K562 (cell line): ENCODE measurements around the gene PPP1R10. TPM values are rescaled to one million over a fixed set of nuclear protein-coding genes. Genes with fewer than 3 reads are reported as not detected.

Experiments used
- ATAC-seq: fragments of 200-7000 bp; cut with Tn5 transposase; 3 replicates; pipeline ENCODE4 v1.9.1; 2020; ENCODE audit warnings: moderate library complexity
- BruUV-seq: library from RNA; stranded (reverse); fragments of 400-500 nt; replicated peaks from 2 replicates; lab custom pipeline; 2021; lab: Mats Ljungman, UMichigan
- CTCF ChIA-PET: fragments of 300-600 bp; formaldehyde crosslinking; extraction: SDS; loops from one replicate; lab custom pipeline; 2021; ENCODE audit warnings: low intra/inter-chr PET ratio; lab: Yijun Ruan, JAX
- POLR2A ChIA-PET: fragments of 300-600, 350-650 bp; sonication (Branson Sonifier 250); formaldehyde crosslinking; extraction: SDS; loops from one replicate; lab custom pipeline; 2021; ENCODE audit warnings: antibody characterized with exemption, inconsistent platforms; lab: Yijun Ruan, JAX
- DNase-seq, 4 experiments: peaks; one replicate each; pipeline versions ENCODE4 v3.0.0 to v3.0.0-alpha.2; 2011 to 2018; ENCODE audit warnings: low spot score in 3 of 4, mixed read lengths in 3 of 4; ENCODE audit errors: extremely low read depth in 1 of 4
- FAIRE-seq: peaks from 2 replicates; lab custom pipeline; 2011; peaks lifted over from hg19 to GRCh38; lab: Jason Lieb, UNC
- H2AFZ ChIP-seq: 2 replicates; pipeline ENCODE4 v1.6.0; 2011; ENCODE audit warnings: low read depth, low read length, control low read depth, inconsistent platforms
- H3K27ac ChIP-seq: fragments of 200-600 bp; 3 replicates; pipeline ENCODE4 v1.8.0; 2011; ENCODE audit warnings: low read depth, mild to moderate bottlenecking, control low read depth, inconsistent platforms, low read length, moderate library complexity, mixed read lengths; ENCODE audit errors: extremely low read depth
- H3K27me3 ChIP-seq, 2 experiments: fragments of 300-600 bp in 1 of 2; 2 replicates in 1 of 2; 3 replicates in 1 of 2; pipeline versions ENCODE4 v1.6.0 to v1.8.0; 2011; ENCODE audit warnings: inconsistent platforms in 2 of 2, low read length in 2 of 2, mild to moderate bottlenecking in 1 of 2, mixed read lengths in 1 of 2, moderate library complexity in 1 of 2; ENCODE audit not compliant: control insufficient read depth in 2 of 2, insufficient read depth in 2 of 2
- H3K36me3 ChIP-seq: fragments of 300-600 bp; 3 replicates; pipeline ENCODE4 v1.8.0; 2011; ENCODE audit warnings: mild to moderate bottlenecking, low read length, inconsistent platforms; ENCODE audit not compliant: control insufficient read depth, insufficient read depth
- H3K4me1 ChIP-seq, 2 experiments: fragments of 200-600 bp in 1 of 2; replicated peaks in 1 of 2; 2 replicates in 1 of 2; 3 replicates in 1 of 2; pipeline versions ENCODE4 v1.5.1 to v1.8.0; 2011; ENCODE audit warnings: inconsistent platforms in 2 of 2, low read length in 2 of 2, mild to moderate bottlenecking in 1 of 2, mixed read lengths in 1 of 2, moderate library complexity in 1 of 2; ENCODE audit not compliant: control insufficient read depth in 2 of 2, insufficient read depth in 2 of 2
- H3K4me2 ChIP-seq: 2 replicates; pipeline ENCODE4 v1.6.1; 2011; ENCODE audit warnings: low read length, control low read depth, inconsistent platforms, mixed read lengths; ENCODE audit not compliant: insufficient read depth
- H3K4me3 ChIP-seq: fragments of 200-600 bp; sonication (generic), shearing (Covaris generic); 2 replicates; pipeline ENCODE4 v1.5.1; 2016; ENCODE audit warnings: control low read depth, inconsistent platforms
- H3K79me2 ChIP-seq: fragments of 200-600 bp; 3 replicates; pipeline ENCODE4 v1.8.0; 2011; ENCODE audit warnings: low read length, inconsistent platforms; ENCODE audit not compliant: control insufficient read depth, insufficient read depth
- H3K9ac ChIP-seq, 2 experiments: 2 replicates each; pipeline versions ENCODE4 v1.6.0 to v1.6.1; 2011; ENCODE audit warnings: low read depth in 2 of 2, low read length in 2 of 2, control low read depth in 1 of 2, inconsistent platforms in 1 of 2, mild to moderate bottlenecking in 1 of 2, mixed read lengths in 1 of 2; ENCODE audit not compliant: insufficient read depth in 1 of 2
- H3K9me1 ChIP-seq: one replicate; pipeline ENCODE4 v1.6.0; 2011; ENCODE audit warnings: inconsistent platforms, mild to moderate bottlenecking, low read length, moderate library complexity; ENCODE audit not compliant: control insufficient read depth, insufficient read depth
- H3K9me3 ChIP-seq: replicated peaks from 2 replicates; pipeline ENCODE4 v1.5.1; 2011; ENCODE audit warnings: low read depth, low read length, inconsistent platforms; ENCODE audit not compliant: control insufficient read depth, insufficient read depth
- H4K20me1 ChIP-seq: replicated peaks from 2 replicates; pipeline ENCODE4 v1.6.1; 2011; ENCODE audit warnings: low read length, inconsistent platforms, mixed read lengths; ENCODE audit not compliant: control insufficient read depth, insufficient read depth
- FOXJ2 ChIP-seq: fragments of 200-800 bp; sonication (Bioruptor generic); IDR thresholded peaks from 2 replicates; pipeline ENCODE4 v1.6.1; 2016; ENCODE audit warnings: missing genetic modification characterization, missing compliant biosample characterization
- SMAD2 ChIP-seq: fragments of 150-350 bp; IDR thresholded peaks from 2 replicates; pipeline ENCODE4 v1.6.1; 2014; ENCODE audit warnings: low read depth, mild to moderate bottlenecking, low read length
- ZNF449 ChIP-seq: fragments of 250-450 bp; sonication (Bioruptor Pico); IDR thresholded peaks from 2 replicates; pipeline ENCODE4 v1.8.0; 2022; ENCODE audit warnings: moderate library complexity, mild to moderate bottlenecking, inconsistent platforms
- WGBS: fragments of 100-300 bp; shearing (Covaris generic); methylation state at CpG from one replicate; pipeline ENCODE4 v1.1.6; 2016; ENCODE audit warnings: low coverage, mixed read lengths; ENCODE audit not compliant: insufficient coverage; ENCODE audit errors: missing lambda C conversion rate; 5-methylcytosine and 5-hydroxymethylcytosine counted together
- in situ Hi-C: fragments of 300-500 bp; cut with MboI; formaldehyde crosslinking; loops from 4 replicates; pipeline ENCODE4 v1.15.0; 2018; ENCODE audit warnings: inconsistent platforms, mixed read lengths
- intact Hi-C: fragments of 100-400 bp; cut with micrococcal nuclease; formaldehyde crosslinking; loops from 2 replicates; pipeline ENCODE4 v1.14.2; 2022
- polyA plus RNA-seq, 8 experiments: library from polyadenylated mRNA; depleted of rRNA in 4 of 8; stranded (reverse) in 5 of 8; unstranded in 3 of 8; fragments of >200 nt; fragmentation: Nextera tagmentation in 2 of 8; fragmentation: Illumina TruSeq in 1 of 8; extraction: Ambion mirVana in 2 of 8; extraction: Trizol in 1 of 8; gene quantifications; 2 replicates each; pipeline versions ENCODE4 v1.2.1 to v1.2.3, GENCODE V29; 2011 to 2014; ENCODE audit warnings: inconsistent platforms in 1 of 8, missing spikeins in 1 of 8
- total RNA-seq, 7 experiments: library from RNA; depleted of rRNA in 6 of 7; stranded (reverse); fragments of >200 nt in 6 of 7; fragmentation: Illumina TruSeq in 2 of 7; extraction: Trizol in 2 of 7; gene quantifications; 2 replicates each; pipeline versions ENCODE4 v1.2.1 to v1.2.3, GENCODE V29; 2011 to 2021; ENCODE audit warnings: low replicate concordance in 1 of 7

Gene PPP1R10
- total and polyA plus RNA-seq, 9 of the 15 experiments (the other 6 are each of a cell fraction or from before 2014, with no cell fraction given) = 14.1 to 65.5 (median 32.6) TPM

- TF ChIP-seq FOXJ2 (tag) = no peak
Measured at GRCh38 chr6:30641048-30641447, 24.0 kb upstream of the PPP1R10 start (continued).

- intact Hi-C loops (no loop called here), in situ Hi-C loops (no loop called here)
- Histone ChIP-seq H3K4me1 (peaks cover 2 to 3% of the 10 kb centered on the region in 2 experiments), H3K4me3 (no peak overlapping the region), H3K9me3 (no peaks in the 10 kb centered on the region; the same call in 1 of the 2 replicates), H3K9me1 (no peaks in the 10 kb centered on the region), H3K36me3 (peaks cover 15% of the 10 kb centered on the region), H4K20me1 (no peaks in the 10 kb centered on the region), H3K27ac (no peak overlapping the region)
- ChIA-PET POLR2A (interaction anchor here (0.5 to 2.2 kb wide), 4 partner anchors 14 to 48 kb away, joined by 3 to 8 read pairs (median 6); partner anchors contain the start of gene ATAT1), CTCF (no interaction called here)
- BruUV-seq = no TSS peak
- TF ChIP-seq ZNF449 (CRISPR knock-in tag) (no peak), SMAD2 (no peak)
- TF ChIP-seq, all 486 proteins: peak for 0
- DNase-seq (no peak), ATAC-seq (no peak), FAIRE-seq (no peak)
- Histone ChIP-seq H3K4me2 (no peak overlapping the region), H3K79me2 (peaks cover 2% of the 10 kb centered on the region; the same call in 2 of the 3 replicates), H2AFZ (no peak overlapping the region), H3K9ac (no peak overlapping the region), H3K27me3 (no peaks in the 10 kb centered on the region)
- WGBS = 63% methylated on average over 7 of the region's 10 CpGs
Measured at GRCh38 chr6:30640481-30640880, 23.4 kb upstream of the PPP1R10 start.
